Stomach (tissue), 9 donors: Measurements from ENCODE around the gene YPEL3. TPM values are rescaled to one million over a fixed set of nuclear protein-coding genes. Genes with fewer than 3 reads are reported as not detected.
A peak's percentile ranks its signal among the peaks of the same experiment; 100 is the strongest.

Experiments
- DNase-seq, 2 donors: peaks; one replicate each; pipeline versions ENCODE4 v3.0.0 to v3.0.0-alpha.2; 2013 to 2019
- H3K27ac ChIP-seq, 5 donors: fragments of 200-600 bp in 4 of 5; sonication (generic) in 4 of 5; one replicate each; pipeline ENCODE4 v1.5.1; 2013 to 2019; ENCODE audit warnings: mild to moderate bottlenecking in 1 of 5, moderate library complexity in 1 of 5
- H3K27me3 ChIP-seq, 3 donors: fragments of 200-600 bp; sonication (generic); one replicate each; pipeline ENCODE4 v1.5.1; 2017 to 2019; ENCODE audit warnings: mixed run types in 1 of 3
- H3K36me3 ChIP-seq, 4 donors: fragments of 200-600 bp; sonication (generic); 1 replicate in 3 of 4; 2 replicates in 1 of 4; pipeline ENCODE4 v1.5.1; 2016 to 2019
- H3K4me1 ChIP-seq, 4 donors: fragments of 200-600 bp; sonication (generic); one replicate each; pipeline ENCODE4 v1.5.1; 2016 to 2019
- H3K4me3 ChIP-seq, 4 donors: fragments of 200-600 bp; sonication (generic) in 3 of 4; one replicate each; pipeline ENCODE4 v1.5.1; 2016 to 2019; ENCODE audit warnings: mild to moderate bottlenecking in 1 of 4
- H3K9me3 ChIP-seq, 4 donors: fragments of 200-600 bp; sonication (generic); one replicate each; pipeline ENCODE4 v1.5.1; 2016 to 2019
- CTCF ChIP-seq, 7 experiments: fragments of 450-650 bp in 4 of 7; fragments of 200-600 bp in 3 of 7; sonication (generic) in 3 of 7; IDR thresholded peaks; one replicate each; pipeline ENCODE4 v1.5.1; 2016 to 2019; ENCODE audit warnings: antibody characterized with exemption in 7 of 7, control low read depth in 2 of 7, mild to moderate bottlenecking in 1 of 7
- EP300 ChIP-seq: sonication (generic); formaldehyde crosslinking; IDR thresholded peaks from one replicate; pipeline ENCODE4 v1.6.1; 2017; ENCODE audit warnings: antibody characterized with exemption
- POLR2A ChIP-seq, 4 donors: fragments of 450-650 bp; IDR thresholded peaks; one replicate each; pipeline ENCODE4 v1.6.1; 2016; ENCODE audit warnings: antibody characterized with exemption in 4 of 4, control low read depth in 2 of 4, mild to moderate bottlenecking in 1 of 4, moderate library complexity in 1 of 4
- POLR2AphosphoS5 ChIP-seq, 3 donors: sonication (generic); formaldehyde crosslinking; IDR thresholded peaks; one replicate each; pipeline ENCODE4 v1.6.1; 2016; ENCODE audit warnings: antibody characterized with exemption in 3 of 3
- WGBS, 5 donors: extraction: QIAGEN DNeasy Blood & Tissue Kit in 3 of 5; methylation state at CpG; one replicate each; pipeline versions ENCODE4 v1.1.5 to v1.1.7; 2013 to 2018; 5-methylcytosine and 5-hydroxymethylcytosine counted together
- intact Hi-C: fragments of 100-400 bp; cut with DNase I; formaldehyde crosslinking; loops from one replicate; pipeline ENCODE4 v1.15.1; 2023; ENCODE audit warnings: low total_unique reads
- polyA plus RNA-seq, 3 donors: library from polyadenylated mRNA; stranded (reverse); fragments of 200-250 nt; gene quantifications; one replicate each; pipeline ENCODE4 v1.2.3, GENCODE V29; 2013
- total RNA-seq, 5 donors: library from RNA; depleted of rRNA; stranded (reverse); fragments of >200 nt; gene quantifications; one replicate each; pipeline versions ENCODE4 v1.1.0 to v1.2.3, GENCODE V29; 2014 to 2016
- donor health status: healthy with polysubstance abuse.
- donor health status: Bipolar disorder and iron deficiency.
- donor health status: healthy.

Gene YPEL3
- total and polyA plus RNA-seq, 8 donors: 13.9 to 162 (median 78.4) TPM

GRCh38 chr16:30088237-30088831, 7.7 kb downstream of the YPEL3 start:
- no peak for DNase-seq
- Histone ChIP-seq H3K27ac (no peak overlapping the region), H3K4me3 (no peak overlapping the region), H3K4me1 (peaks cover 23 to 50% (median 27%) of the 10 kb centered on the region in 4 donors), H3K27me3 (no peaks in the 10 kb centered on the region), H3K9me3 (no peaks in the 10 kb centered on the region), H3K36me3 (peaks cover 19 to 42% (median 33%) of the 10 kb centered on the region in 4 donors)
- intact Hi-C loops: no loop called here
- WGBS, 5 donors: 65 to 71% (median 67%) methylated on average over 9 to 10 of the region's 10 CpGs
- no peak for TF ChIP-seq CTCF (IDR thresholded peaks at IDR 0.05)
- no peak for TF ChIP-seq POLR2A (IDR thresholded peaks at IDR 0.05)
- no peak for TF ChIP-seq POLR2AphosphoS5 (IDR thresholded peaks at IDR 0.05)
- no peak for TF ChIP-seq EP300

DNA sequence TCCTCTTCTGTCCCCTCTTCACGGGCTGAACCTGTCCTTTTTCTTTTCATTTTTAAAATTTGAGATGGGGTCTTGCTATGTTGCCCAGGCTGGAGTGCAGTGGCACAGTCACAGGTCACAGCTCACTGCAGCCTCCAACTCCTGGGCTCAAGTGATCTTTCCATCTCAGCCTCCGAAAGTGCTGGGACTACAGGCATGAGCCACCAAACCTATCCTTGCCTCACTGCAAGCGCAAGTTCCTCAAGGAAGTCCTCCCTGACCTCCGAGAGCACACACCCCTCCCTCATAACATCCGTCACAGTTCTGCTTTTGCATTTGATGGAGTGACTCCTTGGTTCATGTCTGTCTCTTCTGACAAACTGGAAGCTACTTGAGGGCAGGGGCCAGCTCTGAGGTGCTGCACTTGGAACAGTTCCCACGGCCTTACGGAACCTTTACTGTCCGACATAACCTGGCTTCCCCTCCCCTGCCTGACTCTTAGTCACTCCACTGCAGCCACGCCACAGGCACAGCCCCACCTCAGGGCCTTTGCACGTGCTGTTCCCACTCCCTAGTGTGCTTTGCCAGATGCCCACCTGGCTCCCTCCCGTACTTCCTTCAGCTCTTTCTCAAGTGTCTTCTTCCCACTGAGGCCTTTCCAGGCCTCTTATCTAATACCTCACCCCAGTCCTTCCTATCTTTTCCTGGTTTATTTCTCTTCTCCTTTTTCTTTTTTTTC, 8.7 kb downstream of the YPEL3 start:
- Histone ChIP-seq H3K27ac (peak overlapping the region in 2 of 5 donors; percentile 26 to 41), H3K27me3 (no peaks in the 10 kb centered on the region), H3K36me3 (peaks cover 29 to 49% (median 41%) of the 10 kb centered on the region in 4 donors), H3K4me1 (peaks cover 13 to 40% (median 17%) of the 10 kb centered on the region in 4 donors), H3K4me3 (no peak overlapping the region), H3K9me3 (no peaks in the 10 kb centered on the region)
- DNase-seq: peak in 1 of 2 donors; percentile 27
- 84 to 94% (median 90%) methylated on average over 11 of the region's 11 CpGs for WGBS, 5 donors
- TF ChIP-seq CTCF (IDR thresholded peaks at IDR 0.05) (no peak), EP300 (no peak), POLR2A (IDR thresholded peaks at IDR 0.05) (no peak), POLR2AphosphoS5 (IDR thresholded peaks at IDR 0.05) (no peak)
- intact Hi-C loops: no loop called here

- Histone ChIP-seq H3K36me3 (peaks cover 36 to 57% (median 50%) of the 10 kb centered on the region in 4 donors), H3K4me1 (peaks cover 7 to 35% (median 10%) of the 10 kb centered on the region in 4 donors), H3K27ac (peak overlapping the region in 2 of 5 donors; percentile 26 to 34), H3K9me3 (no peaks in the 10 kb centered on the region), H3K27me3 (no peaks in the 10 kb centered on the region), H3K4me3 (no peak overlapping the region)
- intact Hi-C loops: no loop called here
- WGBS, 5 donors: 80 to 86% (median 83%) methylated on average over 20 to 27 of the region's 27 CpGs
- TF ChIP-seq POLR2A (IDR thresholded peaks at IDR 0.05): no peak
- no peak for TF ChIP-seq EP300
- TF ChIP-seq CTCF (IDR thresholded peaks at IDR 0.05): no peak
- TF ChIP-seq POLR2AphosphoS5 (IDR thresholded peaks at IDR 0.05): no peak
- no peak for DNase-seq
Measured at GRCh38 chr16:30086291-30087140, 9.5 kb downstream of the YPEL3 start.

- H3K4me1 ChIP-seq: peaks cover under 1 to 35% (median 8%) of the 10 kb centered on the region in 4 donors
- TF ChIP-seq CTCF (IDR thresholded peaks at IDR 0.05): no peak
- no peak for TF ChIP-seq POLR2AphosphoS5 (IDR thresholded peaks at IDR 0.05)
- no peak for TF ChIP-seq EP300
- no peak for TF ChIP-seq POLR2A (IDR thresholded peaks at IDR 0.05)
- peaks cover 43 to 64% (median 57%) of the 10 kb centered on the region in 4 donors for H3K36me3 ChIP-seq
- no peak for DNase-seq
- H3K4me3 ChIP-seq: no peak overlapping the region
- no peaks in the 10 kb centered on the region for H3K9me3 ChIP-seq
- WGBS, 5 donors: 76 to 85% (median 81%) methylated on average over 3 to 6 of the region's 6 CpGs
- intact Hi-C loops: no loop called here
- no peaks in the 10 kb centered on the region for H3K27me3 ChIP-seq
- H3K27ac ChIP-seq: peak overlapping the region in 1 of 5 donors; percentile 34
Measured at GRCh38 chr16:30085820-30086219, 10.2 kb downstream of the YPEL3 start.
